ENCODE data around the gene ZBTB42.

Gene ZBTB42

GRCh38 chr14:104771918-104772706, 28.8 kb upstream of the ZBTB42 start:
- ChIA-PET CTCF (interaction anchor here (1.0 kb wide), 1 partner anchor 16 kb away, joined by 4 read pairs; no protein-coding TSS in a partner anchor), POLR2A (no interaction called here)
- no peak for DNase-seq (ENCODE audit: extremely low spot score)
- no peak for TF ChIP-seq CTCF (IDR thresholded peaks at IDR 0.05; ENCODE audit: control extremely low read depth, extremely low read depth, low read depth, missing control alignments)

- ChIA-PET POLR2A (interaction anchor here (0.6 kb wide), 1 partner anchor 8 kb away, joined by 4 read pairs; no protein-coding TSS in a partner anchor), CTCF (interaction anchor here (1.0 kb wide), 1 partner anchor 15 kb away, joined by 4 read pairs; no protein-coding TSS in a partner anchor)
- TF ChIP-seq CTCF (IDR thresholded peaks at IDR 0.05; ENCODE audit: control extremely low read depth, extremely low read depth, low read depth, missing control alignments), result no peak
- no peak for DNase-seq (ENCODE audit: extremely low spot score)
These were observed 28.0 kb upstream of the ZBTB42 start for GRCh38 chr14:104772707-104773504.

- CTCF ChIA-PET, result no interaction called here
- no peak for DNase-seq (ENCODE audit: extremely low spot score)
- POLR2A ChIA-PET, result interaction anchor here (0.6 kb wide), 1 partner anchor 9 kb away, joined by 4 read pairs; no protein-coding TSS in a partner anchor
- TF ChIP-seq CTCF (IDR thresholded peaks at IDR 0.05; ENCODE audit: control extremely low read depth, extremely low read depth, low read depth, missing control alignments), result no peak
These were observed 27.1 kb upstream of the ZBTB42 start for GRCh38 chr14:104773505-104774452.

GRCh38 chr14:104774453-104775072, 26.3 kb upstream of the ZBTB42 start:
- no peak for TF ChIP-seq CTCF (IDR thresholded peaks at IDR 0.05; ENCODE audit: control extremely low read depth, extremely low read depth, low read depth, missing control alignments)
- POLR2A ChIA-PET, result no interaction called here
- CTCF ChIA-PET, result interaction anchor here (1.0 kb wide), 1 partner anchor 240 kb away, joined by 3 read pairs; no protein-coding TSS in a partner anchor
- DNase-seq (ENCODE audit: extremely low spot score), result no peak

GRCh38 chr14:104775073-104775489, 25.8 kb upstream of the ZBTB42 start:
- POLR2A ChIA-PET, result no interaction called here
- TF ChIP-seq CTCF (IDR thresholded peaks at IDR 0.05; ENCODE audit: control extremely low read depth, extremely low read depth, low read depth, missing control alignments), result no peak
- CTCF ChIA-PET, result interaction anchor here (1.0 kb wide), 2 partner anchors 52 to 240 kb away, joined by 3 read pairs; no protein-coding TSS in a partner anchor
- no peak for DNase-seq (ENCODE audit: extremely low spot score)

All from GM10248 (cell line).